Kidney (tissue), 14 donors: ENCODE results near the gene AGBL5. TPM values are rescaled to one million over a fixed set of nuclear protein-coding genes. Genes with fewer than 3 reads are reported as not detected.
A peak's percentile ranks its signal among the peaks of the same experiment; 100 is the strongest.

Experiments
- DNase-seq, 5 donors: peaks; one replicate each; pipeline ENCODE4 v3.0.0-alpha.2; 2013 to 2020
- FAIRE-seq: peaks from 2 replicates; lab custom pipeline; 2012; peaks lifted over from hg19 to GRCh38; lab: Jason Lieb, UNC
- H3K27ac ChIP-seq, 2 donors: one replicate each; pipeline ENCODE4 v1.7.0; 2013; ENCODE audit warnings: low read depth in 2 of 2, low read length in 2 of 2, inconsistent platforms in 1 of 2
- H3K27me3 ChIP-seq: one replicate; pipeline ENCODE4 v1.7.1; 2013; ENCODE audit warnings: low read length, inconsistent platforms; ENCODE audit not compliant: control insufficient read depth, insufficient read depth
- H3K36me3 ChIP-seq, 3 donors: one replicate each; pipeline versions ENCODE4 v1.7.0 to v1.7.1; 2013; ENCODE audit warnings: low read length in 3 of 3, control low read depth in 1 of 3, inconsistent platforms in 1 of 3; ENCODE audit not compliant: insufficient read depth in 3 of 3, control insufficient read depth in 2 of 3
- H3K4me1 ChIP-seq, 3 donors: one replicate each; pipeline versions ENCODE4 v1.7.0 to v1.7.1; 2013; ENCODE audit warnings: low read length in 3 of 3, inconsistent platforms in 1 of 3, low read depth in 1 of 3; ENCODE audit not compliant: control insufficient read depth in 2 of 3, insufficient read depth in 2 of 3
- H3K4me3 ChIP-seq, 3 donors: one replicate each; pipeline versions ENCODE4 v1.7.0 to v1.8.1; 2013; ENCODE audit warnings: low read length in 3 of 3, control low read depth in 1 of 3, inconsistent platforms in 1 of 3
- H3K9ac ChIP-seq, 3 donors: one replicate each; pipeline versions ENCODE4 v1.7.0 to v1.7.1; 2013; ENCODE audit warnings: low read length in 3 of 3, control low read depth in 1 of 3, inconsistent platforms in 1 of 3
- H3K9me3 ChIP-seq, 3 donors: one replicate each; pipeline versions ENCODE4 v1.7.0 to v1.7.1; 2013; ENCODE audit warnings: low read length in 3 of 3, control low read depth in 1 of 3, inconsistent platforms in 1 of 3; ENCODE audit not compliant: control insufficient read depth in 2 of 3, insufficient read depth in 1 of 3
- intact Hi-C: fragments of 100-400 bp; cut with DNase I; formaldehyde crosslinking; loops from one replicate; pipeline ENCODE4 v1.11.1; 2022
- polyA plus RNA-seq: library from polyadenylated mRNA; stranded (reverse); fragments of 350-450 nt; fragmentation: Illumina TruSeq; extraction: RNeasy Lipid Tissue Mini Kit (QIAGEN cat#74804); gene quantifications from one replicate; pipeline ENCODE4 v1.2.3, GENCODE V29; 2014; ENCODE audit warnings: low read depth, low replicate concordance; ENCODE audit not compliant: insufficient read depth
- total RNA-seq: library from RNA; stranded (reverse); fragmentation: NEBNext Ultra II Directional; extraction: Animal tissue kit (Norgen Biotek cat#: 25700); gene quantifications from one replicate; pipeline ENCODE4 v1.2.1, GENCODE V29; 2021
- TF ChIP-seq, protein P1 (sequence below): IDR thresholded peaks from 3 replicates; pipeline ENCODE4 v1.5.1; 2012; ENCODE audit warnings: mild to moderate bottlenecking, moderate library complexity, borderline replicate concordance; ENCODE audit not compliant: insufficient read depth; ENCODE audit errors: extremely low read depth
- donor health status: control.
- donor health status: control.
- donor health status: control.
- donor health status: control.
- donor health status: control.
- donor health status: DM: yes; HTN: yes; CAD: no.
- donor health status: Normal renal cell carcinoma (clear cell type).

AGBL5 gene
- total and polyA plus RNA-seq, 2 donors from 2014 or later: 33.4 to 36.5 TPM

DNA sequence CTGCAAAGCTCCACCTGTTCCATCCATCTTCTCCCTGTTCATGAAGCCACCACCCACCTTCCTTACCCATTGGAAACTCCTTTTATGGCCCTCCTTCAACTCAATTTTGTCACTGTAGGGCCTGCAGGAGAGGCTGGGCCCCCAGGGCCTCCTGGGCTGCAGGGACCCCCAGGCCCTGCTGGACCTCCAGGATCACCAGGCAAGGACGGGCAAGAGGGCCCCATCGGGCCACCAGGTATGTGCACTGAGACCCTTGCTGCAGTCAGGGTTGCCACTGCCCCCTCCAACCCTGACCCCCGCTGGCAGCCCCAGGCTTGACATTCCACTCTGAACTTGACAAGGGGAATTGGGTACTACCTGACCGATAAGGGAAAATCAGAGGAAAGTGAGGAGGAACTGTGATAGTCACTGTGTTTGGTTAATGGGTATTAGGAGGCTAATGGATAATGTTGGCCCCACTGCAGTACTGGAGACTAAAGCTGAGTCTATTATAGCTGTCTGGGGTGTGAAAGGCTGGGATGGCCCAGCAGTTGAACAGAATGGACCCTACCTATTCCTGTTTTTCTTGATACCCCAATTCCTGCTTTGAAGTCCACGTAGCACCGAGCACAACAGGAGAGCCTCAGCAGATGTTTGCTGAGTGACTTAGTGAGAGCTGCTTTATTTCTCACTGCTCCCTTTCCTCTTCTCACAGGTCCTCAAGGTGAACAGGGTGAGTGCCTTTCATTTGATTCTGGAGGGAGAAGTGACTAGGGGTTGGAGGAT is 33.0 kb downstream of the AGBL5 start:
- Histone ChIP-seq H3K9me3 (no peaks in the 10 kb centered on the region), H3K9ac (no peak overlapping the region), H3K27me3 (no peaks in the 10 kb centered on the region), H3K36me3 (no peaks in the 10 kb centered on the region), H3K4me1 (peaks cover 0 to 19% (median 5%) of the 10 kb centered on the region in 3 donors), H3K27ac (no peak overlapping the region), H3K4me3 (no peak overlapping the region)
- FAIRE-seq (no peak), DNase-seq (peak in 1 of 5 donors; percentile 79)
- TF ChIP-seq, protein P1, sequence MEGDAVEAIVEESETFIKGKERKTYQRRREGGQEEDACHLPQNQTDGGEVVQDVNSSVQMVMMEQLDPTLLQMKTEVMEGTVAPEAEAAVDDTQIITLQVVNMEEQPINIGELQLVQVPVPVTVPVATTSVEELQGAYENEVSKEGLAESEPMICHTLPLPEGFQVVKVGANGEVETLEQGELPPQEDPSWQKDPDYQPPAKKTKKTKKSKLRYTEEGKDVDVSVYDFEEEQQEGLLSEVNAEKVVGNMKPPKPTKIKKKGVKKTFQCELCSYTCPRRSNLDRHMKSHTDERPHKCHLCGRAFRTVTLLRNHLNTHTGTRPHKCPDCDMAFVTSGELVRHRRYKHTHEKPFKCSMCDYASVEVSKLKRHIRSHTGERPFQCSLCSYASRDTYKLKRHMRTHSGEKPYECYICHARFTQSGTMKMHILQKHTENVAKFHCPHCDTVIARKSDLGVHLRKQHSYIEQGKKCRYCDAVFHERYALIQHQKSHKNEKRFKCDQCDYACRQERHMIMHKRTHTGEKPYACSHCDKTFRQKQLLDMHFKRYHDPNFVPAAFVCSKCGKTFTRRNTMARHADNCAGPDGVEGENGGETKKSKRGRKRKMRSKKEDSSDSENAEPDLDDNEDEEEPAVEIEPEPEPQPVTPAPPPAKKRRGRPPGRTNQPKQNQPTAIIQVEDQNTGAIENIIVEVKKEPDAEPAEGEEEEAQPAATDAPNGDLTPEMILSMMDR: no peak
- intact Hi-C loops: no loop called here

DNA sequence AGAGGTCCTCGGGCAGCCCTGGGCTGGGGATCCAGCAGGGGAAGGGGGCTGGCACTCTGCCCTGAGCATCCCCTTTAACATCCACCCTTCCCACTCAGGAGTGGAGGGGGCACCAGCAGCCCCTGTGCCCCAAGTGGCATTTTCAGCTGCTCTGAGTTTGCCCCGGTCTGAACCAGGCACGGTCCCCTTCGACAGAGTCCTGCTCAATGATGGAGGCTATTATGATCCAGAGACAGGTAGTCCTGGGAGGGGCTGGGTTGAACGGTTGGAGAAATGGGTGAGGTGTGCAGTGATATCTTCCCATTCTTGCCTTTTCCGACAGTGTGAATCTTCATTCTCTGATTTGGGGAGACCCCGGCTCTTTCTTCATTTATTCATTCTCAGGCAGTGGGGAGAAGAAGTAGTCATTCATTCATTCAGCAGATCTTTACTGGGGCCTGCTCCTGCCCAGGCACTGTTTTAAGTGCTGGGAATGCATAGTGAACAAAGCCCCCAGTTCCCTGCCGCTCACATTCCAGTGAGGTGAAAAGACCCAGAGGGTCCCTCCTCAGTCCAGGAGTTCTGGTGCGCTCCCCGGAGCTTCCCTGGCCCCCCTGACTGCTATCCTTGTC is 33.7 kb downstream of the AGBL5 start:
- no peaks in the 10 kb centered on the region for H3K36me3 ChIP-seq
- intact Hi-C loops: no loop called here
- H3K27me3 ChIP-seq: no peaks in the 10 kb centered on the region
- H3K4me3 ChIP-seq: peak overlapping the region in 2 of 3 donors; percentile 47 to 67
- peak in 2 of 5 donors; percentile 47 to 50 for DNase-seq
- TF ChIP-seq, protein P1: no peak
- H3K9ac ChIP-seq: peak overlapping the region in 2 of 3 donors; percentile 8 to 34
- no peaks in the 10 kb centered on the region for H3K9me3 ChIP-seq
- H3K4me1 ChIP-seq: peaks cover 0 to 19% (median 5%) of the 10 kb centered on the region in 3 donors
- no peak for FAIRE-seq
- peak overlapping the region; percentile 51 to 85 for H3K27ac ChIP-seq

DNA sequence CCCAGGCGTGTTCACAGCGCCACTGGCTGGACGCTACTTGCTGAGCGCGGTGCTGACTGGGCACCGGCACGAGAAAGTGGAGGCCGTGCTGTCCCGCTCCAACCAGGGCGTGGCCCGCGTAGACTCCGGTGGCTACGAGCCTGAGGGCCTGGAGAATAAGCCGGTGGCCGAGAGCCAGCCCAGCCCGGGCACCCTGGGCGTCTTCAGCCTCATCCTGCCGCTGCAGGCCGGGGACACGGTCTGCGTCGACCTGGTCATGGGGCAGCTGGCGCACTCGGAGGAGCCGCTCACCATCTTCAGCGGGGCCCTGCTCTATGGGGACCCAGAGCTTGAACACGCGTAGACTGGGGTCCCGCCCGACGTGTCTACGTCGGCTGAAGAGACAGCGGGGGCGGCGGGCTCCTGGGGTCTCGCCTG is 34.2 kb downstream of the AGBL5 start:
- Histone ChIP-seq H3K4me1 (peaks cover 0 to 16% (median 5%) of the 10 kb centered on the region in 3 donors), H3K9me3 (no peaks in the 10 kb centered on the region), H3K4me3 (peak overlapping the region in 2 of 3 donors; percentile 47 to 67), H3K36me3 (no peaks in the 10 kb centered on the region), H3K9ac (peak overlapping the region in 2 of 3 donors; percentile 8 to 34), H3K27me3 (no peaks in the 10 kb centered on the region), H3K27ac (peak overlapping the region; percentile 67 to 85)
- intact Hi-C loops: no loop called here
- FAIRE-seq (no peak), DNase-seq (peak; percentile 58 to 92 (median 74))
- TF ChIP-seq, protein P1: peak; percentile 46
